H1 (cell line): Measurements from ENCODE around the gene RNF41. TPM values are rescaled to one million over a fixed set of nuclear protein-coding genes. Genes with fewer than 3 reads are reported as not detected.

Experiments
- CTCF ChIA-PET: fragments of 300-600 bp; sonication (Branson Sonifier 250); formaldehyde crosslinking; loops from one replicate; lab custom pipeline; 2021; ENCODE audit not compliant: partially characterized antibody; lab: Charles Lee
- POLR2A ChIA-PET: fragments of 300-600 bp; sonication (Branson Sonifier 250); formaldehyde crosslinking; loops from one replicate; lab custom pipeline; 2021; ENCODE audit warnings: inconsistent platforms; ENCODE audit not compliant: partially characterized antibody; lab: Charles Lee
- DNase-seq, 2 experiments: peaks; one replicate each; pipeline versions ENCODE4 v3.0.0 to v3.0.0-alpha.2; 2010 to 2022; ENCODE audit warnings: low spot score in 2 of 2, low read depth in 1 of 2, mixed read lengths in 1 of 2
- FAIRE-seq: peaks from 2 replicates; lab custom pipeline; 2011; peaks lifted over from hg19 to GRCh38; lab: Jason Lieb, UNC
- H2AFZ ChIP-seq: 2 replicates; pipeline ENCODE4 v1.8.1; 2012; ENCODE audit warnings: low read length, inconsistent platforms
- H2AK5ac ChIP-seq: 2 replicates; pipeline ENCODE4 v1.6.1; 2013; ENCODE audit warnings: low read depth, low read length
- H2BK120ac ChIP-seq: replicated peaks from 2 replicates; pipeline ENCODE3; 2013; ENCODE audit warnings: low read depth, low read length, inconsistent platforms
- H2BK12ac ChIP-seq: 2 replicates; pipeline ENCODE4 v1.6.1; 2013; ENCODE audit warnings: low read depth, low read length
- H2BK15ac ChIP-seq: 2 replicates; pipeline ENCODE4 v1.6.1; 2013; ENCODE audit warnings: low read length
- H2BK20ac ChIP-seq: 2 replicates; pipeline ENCODE4 v1.6.1; 2013; ENCODE audit warnings: low read length
- H2BK5ac ChIP-seq: 2 replicates; pipeline ENCODE4 v1.6.1; 2013; ENCODE audit warnings: low read depth, low read length
- H3K14ac ChIP-seq: 2 replicates; pipeline ENCODE4 v1.6.1; 2013; ENCODE audit warnings: inconsistent platforms; ENCODE audit not compliant: insufficient read length
- H3K18ac ChIP-seq: 2 replicates; pipeline ENCODE4 v1.6.1; 2013; ENCODE audit warnings: low read length; ENCODE audit errors: extremely low read depth
- H3K23ac ChIP-seq: 2 replicates; pipeline ENCODE4 v1.6.1; 2013; ENCODE audit warnings: inconsistent platforms; ENCODE audit not compliant: insufficient read length
- H3K23me2 ChIP-seq: 2 replicates; pipeline ENCODE4 v1.6.1; 2013; ENCODE audit warnings: low read depth, low read length
- H3K27ac ChIP-seq: 2 replicates; pipeline ENCODE4 v1.6.1; 2011; ENCODE audit warnings: low read depth, low read length, inconsistent platforms
- H3K27me3 ChIP-seq, 4 experiments: replicated peaks in 1 of 4; 1 replicate in 1 of 4; 2 replicates in 3 of 4; pipeline versions ENCODE4 v1.6.1 to v1.8.1; 2011 to 2013; ENCODE audit warnings: low read length in 3 of 4, mild to moderate bottlenecking in 3 of 4, inconsistent platforms in 2 of 4, mixed read lengths in 2 of 4, moderate library complexity in 1 of 4; ENCODE audit not compliant: control insufficient read depth in 3 of 4, insufficient read depth in 3 of 4; ENCODE audit errors: extremely low read depth in 1 of 4
- H3K36me3 ChIP-seq, 4 experiments: 2 replicates each; pipeline versions ENCODE4 v1.6.1 to v1.8.1; 2011 to 2013; ENCODE audit warnings: mild to moderate bottlenecking in 4 of 4, low read length in 3 of 4, moderate library complexity in 2 of 4, control low read depth in 1 of 4, inconsistent platforms in 1 of 4; ENCODE audit not compliant: insufficient read depth in 4 of 4, control insufficient read depth in 2 of 4
- H3K4ac ChIP-seq: replicated peaks from 2 replicates; pipeline ENCODE3; 2013; ENCODE audit warnings: low read length, low read depth, mixed read lengths, inconsistent platforms; ENCODE audit not compliant: insufficient read length
- H3K4me1 ChIP-seq, 4 experiments: replicated peaks in 1 of 4; 1 replicate in 1 of 4; 2 replicates in 3 of 4; pipeline versions ENCODE4 v1.6.1 to v1.8.1; 2011 to 2013; ENCODE audit warnings: low read length in 3 of 4, inconsistent platforms in 2 of 4, mixed read lengths in 1 of 4; ENCODE audit not compliant: insufficient read depth in 4 of 4, control insufficient read depth in 3 of 4
- H3K4me2 ChIP-seq, 2 experiments: 2 replicates each; pipeline versions ENCODE4 v1.6.1 to v1.8.1; 2011 to 2013; ENCODE audit warnings: low read depth in 2 of 2, low read length in 2 of 2, control low read depth in 1 of 2, inconsistent platforms in 1 of 2, mild to moderate bottlenecking in 1 of 2; ENCODE audit not compliant: insufficient read depth in 1 of 2
- H3K4me3 ChIP-seq, 4 experiments: fragments of 200-600, 300-600 bp in 1 of 4; sonication (generic), shearing (Covaris generic), sonication (Bioruptor Twin) in 1 of 4; 2 replicates each; pipeline versions ENCODE4 v1.5.1 to v1.8.1; 2011 to 2016; ENCODE audit warnings: low read length in 4 of 4, low read depth in 3 of 4, control low read depth in 2 of 4, inconsistent platforms in 2 of 4, mild to moderate bottlenecking in 2 of 4, mixed read lengths in 1 of 4, moderate library complexity in 1 of 4; ENCODE audit not compliant: insufficient read depth in 2 of 4; ENCODE audit errors: extremely low read depth in 1 of 4
- H3K56ac ChIP-seq: replicated peaks from 2 replicates; pipeline ENCODE3; 2013; ENCODE audit warnings: low read depth, mild to moderate bottlenecking, mixed read lengths, low read length, inconsistent platforms; ENCODE audit not compliant: insufficient read length
- H3K79me1 ChIP-seq: 2 replicates; pipeline ENCODE4 v1.6.1; 2013; ENCODE audit warnings: low read depth, low read length, control low read depth
- H3K79me2 ChIP-seq, 2 experiments: 2 replicates each; pipeline versions ENCODE4 v1.6.1 to v1.8.1; 2012 to 2013; ENCODE audit warnings: low read length in 2 of 2, mild to moderate bottlenecking in 2 of 2, inconsistent platforms in 1 of 2; ENCODE audit not compliant: insufficient read depth in 2 of 2, control insufficient read depth in 1 of 2
- H3K9ac ChIP-seq, 4 experiments: replicated peaks in 1 of 4; 1 replicate in 1 of 4; 2 replicates in 3 of 4; pipeline versions ENCODE4 v1.6.1 to v1.8.1; 2011 to 2013; ENCODE audit warnings: low read depth in 3 of 4, low read length in 3 of 4, control low read depth in 2 of 4, mild to moderate bottlenecking in 2 of 4, moderate library complexity in 2 of 4, inconsistent platforms in 1 of 4; ENCODE audit errors: extremely low read depth in 1 of 4
- H3K9me3 ChIP-seq, 2 experiments: 2 replicates each; pipeline versions ENCODE4 v1.6.1 to v1.8.1; 2012 to 2013; ENCODE audit warnings: mild to moderate bottlenecking in 2 of 2, moderate library complexity in 2 of 2, control low read depth in 1 of 2, inconsistent platforms in 1 of 2, low read depth in 1 of 2, low read length in 1 of 2, mixed read lengths in 1 of 2; ENCODE audit not compliant: insufficient read depth in 2 of 2
- H4K20me1 ChIP-seq, 2 experiments: replicated peaks in 1 of 2; 2 replicates each; pipeline versions ENCODE3 to v1.8.1; 2011 to 2013; ENCODE audit warnings: inconsistent platforms in 2 of 2, low read length in 2 of 2, mild to moderate bottlenecking in 1 of 2; ENCODE audit not compliant: insufficient read depth in 2 of 2, control insufficient read depth in 1 of 2
- H4K5ac ChIP-seq: 2 replicates; pipeline ENCODE4 v1.6.1; 2013; ENCODE audit warnings: low read length, low read depth, mixed read lengths, inconsistent platforms; ENCODE audit not compliant: insufficient read length
- H4K8ac ChIP-seq: 2 replicates; pipeline ENCODE4 v1.8.0; 2013; ENCODE audit warnings: mild to moderate bottlenecking, moderate library complexity, low read length, inconsistent platforms; ENCODE audit not compliant: insufficient read depth; ENCODE audit errors: extremely low read depth
- H4K91ac ChIP-seq: replicated peaks from 2 replicates; pipeline ENCODE3; 2013; ENCODE audit warnings: low read length, mixed read lengths, inconsistent platforms; ENCODE audit not compliant: insufficient read length
- ATF2 ChIP-seq: IDR thresholded peaks from 2 replicates; pipeline ENCODE4 v1.6.1; 2012; ENCODE audit warnings: low read length, inconsistent platforms
- BCL11A ChIP-seq, 2 experiments: IDR thresholded peaks; one replicate each; pipeline ENCODE4 v1.6.1; 2011; ENCODE audit warnings: low read depth in 2 of 2, low read length in 2 of 2, mild to moderate bottlenecking in 2 of 2
- CHD1 ChIP-seq: IDR thresholded peaks from 2 replicates; pipeline ENCODE4 v1.6.1; 2012; ENCODE audit warnings: low read depth, low read length, improper control_type of control experiment
- CHD2 ChIP-seq: IDR thresholded peaks from 2 replicates; pipeline ENCODE4 v1.6.1; 2012; ENCODE audit warnings: low read length, improper control_type of control experiment
- EP300 ChIP-seq, 2 experiments: IDR thresholded peaks; 1 replicate in 1 of 2; 2 replicates in 1 of 2; pipeline ENCODE4 v1.6.1; 2011 to 2012; ENCODE audit warnings: low read depth in 2 of 2, low read length in 2 of 2, mild to moderate bottlenecking in 2 of 2, borderline replicate concordance in 1 of 2, inconsistent platforms in 1 of 2, moderate library complexity in 1 of 2
- GABPA ChIP-seq: IDR thresholded peaks from 2 replicates; pipeline ENCODE4 v1.6.1; 2011; ENCODE audit warnings: mild to moderate bottlenecking, low read length, moderate library complexity, borderline replicate concordance; ENCODE audit not compliant: insufficient read depth
- POLR2A ChIP-seq, 2 experiments: IDR thresholded peaks; 1 replicate in 1 of 2; 2 replicates in 1 of 2; pipeline ENCODE4 v1.6.1; 2011; ENCODE audit warnings: low read depth in 2 of 2, low read length in 2 of 2, mild to moderate bottlenecking in 2 of 2; ENCODE audit errors: control extremely low read depth in 1 of 2
- RFX5 ChIP-seq: IDR thresholded peaks from 2 replicates; pipeline ENCODE4 v1.6.1; 2011; ENCODE audit warnings: low read depth, low read length, improper control_type of control experiment, borderline replicate concordance
- SRF ChIP-seq: IDR thresholded peaks from 2 replicates; pipeline ENCODE4 v1.6.1; 2011; ENCODE audit warnings: mild to moderate bottlenecking, low read depth, low read length, moderate library complexity
- WGBS, 2 experiments: shearing (Covaris generic) in 1 of 2; methylation state at CpG; one replicate each; pipeline versions ENCODE4 v1.1.6 to v1.1.7; 2013 to 2015; ENCODE audit warnings: low lambda C conversion rate in 2 of 2, mixed read lengths in 2 of 2, inconsistent platforms in 1 of 2, low coverage in 1 of 2, missing lambda C conversion rate in 1 of 2; ENCODE audit not compliant: insufficient replicate concordance in 2 of 2, insufficient coverage in 1 of 2, insufficient read length in 1 of 2; ENCODE audit errors: extremely low coverage in 1 of 2, missing lambda C conversion rate in 1 of 2; 5-methylcytosine and 5-hydroxymethylcytosine counted together
- polyA plus RNA-seq, 7 experiments: library from polyadenylated mRNA; depleted of rRNA in 3 of 7; stranded (reverse) in 5 of 7; unstranded in 2 of 7; fragments of >200 nt in 5 of 7; fragments of 200-250 nt in 2 of 7; gene quantifications; 1 replicate in 5 of 7; 2 replicates in 1 of 7; 4 replicates in 1 of 7; pipeline versions ENCODE4 v1.2.1 to v1.2.3, GENCODE V29; 2011 to 2013; ENCODE audit warnings: missing spikeins in 2 of 7, mixed read lengths in 2 of 7
- total RNA-seq: library from RNA; stranded (reverse); fragmentation: NEBNext Ultra II Directional; extraction: Animal tissue kit (Norgen Biotek cat#: 25700); gene quantifications from 2 replicates; pipeline ENCODE4 v1.2.1, GENCODE V29; 2021

RNF41 gene
- total and polyA plus RNA-seq, 2 of the 8 experiments (the other 6 are each of a cell fraction or from before 2014, with no cell fraction given): 55.5 to 98.6 TPM

DNA sequence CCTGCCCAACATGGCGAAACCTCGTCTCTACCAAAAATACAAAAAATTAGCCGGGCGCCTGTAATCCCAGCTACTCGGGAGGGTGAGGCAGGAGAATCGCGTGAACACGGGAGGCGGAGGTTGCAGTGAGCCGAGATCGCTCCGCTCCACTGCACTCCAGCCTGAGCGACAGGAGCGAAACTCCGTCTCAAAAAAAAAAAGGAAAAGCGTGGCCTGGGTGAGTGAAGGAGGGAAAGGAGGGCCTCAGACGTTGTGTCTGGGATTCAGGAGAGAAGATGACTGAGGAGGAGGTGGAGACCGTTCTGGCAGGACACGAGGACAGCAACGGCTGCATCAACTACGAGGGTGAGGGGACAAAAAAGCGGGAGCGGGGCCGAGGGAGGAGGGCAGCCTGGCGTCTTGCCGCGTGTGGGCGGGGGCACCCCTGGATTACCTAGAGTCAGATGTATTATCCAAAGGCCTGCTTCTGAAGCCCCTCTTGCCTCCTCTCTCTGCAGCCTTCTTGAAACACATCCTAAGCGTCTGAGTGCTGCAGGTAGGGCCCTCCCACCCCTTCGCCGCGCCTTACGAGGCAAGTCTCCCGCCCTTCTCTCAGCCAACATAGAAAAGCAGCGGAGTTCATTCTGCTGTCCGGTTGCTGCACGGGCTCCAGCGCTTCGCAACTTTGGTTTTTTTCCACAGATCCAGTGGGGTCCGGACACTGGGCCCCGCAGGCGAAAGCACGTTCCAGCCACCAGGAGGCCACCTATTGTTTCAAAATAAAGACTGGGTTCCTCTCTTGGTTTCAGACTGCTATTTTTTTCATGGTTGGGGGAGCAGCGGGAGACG, 64.3 kb downstream of the RNF41 start:
- peaks cover 23 to 45% (median 32%) of the 10 kb centered on the region in 4 experiments for H3K36me3 ChIP-seq
- peak overlapping the region; percentile 97 for H4K91ac ChIP-seq
- FAIRE-seq: no peak
- H2BK15ac ChIP-seq: peak overlapping the region; percentile 36; the same call in 1 of the 2 replicates
- POLR2A ChIA-PET: interaction anchor here (0.8 to 15.6 kb wide), 18 partner anchors 8 to 327 kb away, joined by 3 to 656 read pairs (median 5); partner anchors contain the start of genes COQ10A, IL23A, PA2G4 and RNF41
- H3K4me2 ChIP-seq: peak overlapping the region; percentile 76 to 77
- H3K79me2 ChIP-seq: peaks cover 3 to 32% of the 10 kb centered on the region in 2 experiments
- peak overlapping the region; percentile 84 for H2BK5ac ChIP-seq
- H3K23ac ChIP-seq: no peak overlapping the region
- no peaks in the 10 kb centered on the region for H3K27me3 ChIP-seq
- peak overlapping the region; percentile 95 for H4K5ac ChIP-seq
- H3K18ac ChIP-seq: peak overlapping the region; percentile 76
- peak overlapping the region; percentile 93 for H3K27ac ChIP-seq
- H3K4me1 ChIP-seq: peaks cover 9 to 37% (median 22%) of the 10 kb centered on the region in 4 experiments
- H2AK5ac ChIP-seq: peak overlapping the region; percentile 79
- no peak overlapping the region for H2AFZ ChIP-seq
- peak overlapping the region; percentile 86 for H2BK12ac ChIP-seq
- CTCF ChIA-PET: interaction anchor here (0.6 to 2.5 kb wide), 8 partner anchors 11 to 235 kb away, joined by 3 to 12 read pairs (median 4); partner anchors contain the start of gene SMARCC2
- 28% methylated on average over 41 of the region's 45 CpGs; no CpG with 5 or more reads in 1 of the 2 experiments for WGBS, 2 experiments
- H4K20me1 ChIP-seq: peaks cover 11 to 19% of the 10 kb centered on the region in 2 experiments
- DNase-seq: peak; percentile 44 to 79
- H3K4me3 ChIP-seq: peak overlapping the region; percentile 50 to 91 (median 62)
- no peak overlapping the region for H2BK20ac ChIP-seq
- peaks cover 19% of the 10 kb centered on the region for H3K23me2 ChIP-seq
- no peak overlapping the region for H3K4ac ChIP-seq
- no peak overlapping the region for H3K14ac ChIP-seq
- no peaks in the 10 kb centered on the region for H3K9me3 ChIP-seq
- H4K8ac ChIP-seq: peak overlapping the region; percentile 87; the same call in 1 of the 2 replicates
- H3K9ac ChIP-seq: peak overlapping the region; percentile 82 to 90 (median 88)
- H3K79me1 ChIP-seq: peaks cover 5% of the 10 kb centered on the region; the same call in 1 of the 2 replicates
- H2BK120ac ChIP-seq: no peak overlapping the region
- H3K56ac ChIP-seq: peak overlapping the region; percentile 5
- TF ChIP-seq EP300 (IDR thresholded peaks at IDR 0.05; ENCODE audit: borderline replicate concordance in 1 of 2, low read depth in 2 of 2, low read length in 2 of 2): no peak
- TF ChIP-seq BCL11A (IDR thresholded peaks at IDR 0.05; ENCODE audit: low read depth in 2 of 2, low read length in 2 of 2): no peak
- TF ChIP-seq POLR2A (IDR thresholded peaks at IDR 0.05; ENCODE audit: control extremely low read depth in 1 of 2, low read depth in 2 of 2, low read length in 2 of 2): peak in 1 of 2 experiments; percentile 60; a peak in 1 of 3 replicates
- TF ChIP-seq SRF: no peak
- no peak for TF ChIP-seq ATF2
- no peak for TF ChIP-seq GABPA
- TF ChIP-seq CHD2: no peak
- 0 out of 2 replicates have a peak, but pooled peaks have one; percentile 44 for TF ChIP-seq CHD1
- no peak for TF ChIP-seq RFX5
